HG03196 (cell line): ENCODE results near the gene ATAD2B.

Experiments used
- ATAC-seq: cut with Tn5 transposase; IDR thresholded peaks from one replicate; pipeline ENCODE4 v1.9.1; 2021; ENCODE audit not compliant: unreplicated experiment

The ATAD2B gene

DNA sequence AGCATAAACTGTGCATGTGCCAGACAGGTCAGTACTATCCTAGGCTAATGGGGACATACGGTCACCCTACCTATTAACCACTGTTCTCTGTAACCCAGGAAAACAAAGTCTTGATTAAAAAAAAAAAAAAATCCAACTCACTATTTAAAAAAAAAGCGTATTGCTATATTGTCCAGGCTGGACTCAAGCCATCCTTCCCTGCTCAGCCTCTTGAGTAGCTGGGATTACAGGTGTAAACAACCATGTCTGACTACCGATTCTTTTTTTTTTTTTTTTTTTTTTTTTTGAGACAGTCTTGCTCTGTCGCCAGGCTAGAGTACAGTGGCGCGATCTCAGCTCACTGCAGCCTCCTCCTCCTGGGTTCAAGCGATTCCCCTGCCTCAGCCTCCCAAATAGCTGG is 11.6 kb downstream of the ATAD2B start:
- ATAC-seq, result no peak

DNA sequence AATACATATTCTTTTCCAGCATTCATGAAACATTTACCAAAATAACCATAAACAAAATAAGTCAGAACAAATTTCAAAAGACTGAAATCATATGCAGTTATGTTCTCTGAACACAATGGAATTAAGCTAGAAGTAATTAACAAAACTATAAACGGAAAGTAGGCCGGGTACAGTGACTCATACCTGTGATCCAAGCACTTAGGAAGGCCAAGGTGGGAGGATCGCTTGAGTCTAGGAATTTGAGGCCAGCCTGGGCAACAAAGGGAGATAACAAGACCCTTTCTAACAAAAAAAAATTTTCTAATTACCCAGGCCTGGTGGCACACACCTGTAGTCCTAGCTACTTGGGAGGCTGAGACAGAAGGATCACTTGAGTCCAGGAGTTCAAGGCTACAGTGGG is 14.9 kb downstream of the ATAD2B start:
- no peak for ATAC-seq

DNA sequence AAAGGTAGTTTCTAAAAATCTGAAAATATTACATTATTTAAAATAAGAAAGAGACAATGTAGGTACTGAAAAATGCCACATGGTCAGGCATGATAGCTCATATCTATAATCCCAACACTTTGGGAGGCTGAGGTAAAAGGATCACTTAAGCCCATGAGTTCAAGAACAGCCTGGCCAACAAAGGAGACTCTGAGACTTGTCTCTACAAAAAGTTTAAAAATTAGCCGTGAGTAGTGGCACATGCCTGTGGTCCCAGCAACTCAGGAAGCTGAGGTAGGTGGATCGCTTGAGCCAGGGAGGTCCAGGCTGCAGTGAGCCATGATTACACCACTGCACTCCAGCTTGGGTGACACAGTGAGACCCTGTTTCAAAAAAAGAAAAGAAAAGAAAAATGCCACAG is 21.8 kb downstream of the ATAD2B start:
- no peak for ATAC-seq

DNA sequence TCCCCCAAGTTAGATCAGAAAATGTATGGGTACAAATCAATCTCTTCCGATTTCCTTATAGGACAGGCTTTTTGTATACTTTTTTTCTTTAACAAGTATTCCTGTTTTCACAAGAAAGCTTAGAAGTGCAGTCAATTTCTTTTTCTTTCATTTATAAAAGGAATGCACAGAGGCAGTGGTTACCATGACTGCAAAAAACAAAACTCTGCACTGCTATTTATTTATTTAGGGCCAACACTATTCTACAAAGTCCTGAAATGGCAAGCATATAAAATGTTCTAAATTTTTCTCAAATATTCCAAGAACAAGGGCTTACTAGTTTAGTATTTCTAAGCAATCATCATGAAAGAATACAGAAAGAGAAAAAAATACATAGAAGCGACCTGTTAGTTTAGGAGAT is 22.2 kb downstream of the ATAD2B start:
- no peak for ATAC-seq

DNA sequence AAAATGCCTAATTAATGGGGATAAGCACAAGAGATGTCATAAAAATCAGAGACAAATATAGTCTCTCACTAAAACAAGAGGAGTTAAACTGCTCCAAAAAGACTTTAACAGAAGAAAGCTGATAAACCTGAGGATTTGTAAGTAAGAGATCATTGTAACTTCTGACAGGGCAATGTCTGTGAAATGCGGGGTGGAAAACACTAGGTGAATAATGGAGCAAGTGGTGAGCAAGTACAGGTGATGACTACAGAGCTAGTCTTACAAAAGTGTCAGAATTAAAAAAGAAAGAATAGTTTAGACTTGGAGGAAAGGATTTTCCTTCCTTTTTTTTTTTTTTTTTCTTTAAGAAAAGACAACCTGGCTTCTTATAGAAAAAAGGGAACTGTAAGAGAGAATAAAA is 22.7 kb downstream of the ATAD2B start:
- no peak for ATAC-seq

DNA sequence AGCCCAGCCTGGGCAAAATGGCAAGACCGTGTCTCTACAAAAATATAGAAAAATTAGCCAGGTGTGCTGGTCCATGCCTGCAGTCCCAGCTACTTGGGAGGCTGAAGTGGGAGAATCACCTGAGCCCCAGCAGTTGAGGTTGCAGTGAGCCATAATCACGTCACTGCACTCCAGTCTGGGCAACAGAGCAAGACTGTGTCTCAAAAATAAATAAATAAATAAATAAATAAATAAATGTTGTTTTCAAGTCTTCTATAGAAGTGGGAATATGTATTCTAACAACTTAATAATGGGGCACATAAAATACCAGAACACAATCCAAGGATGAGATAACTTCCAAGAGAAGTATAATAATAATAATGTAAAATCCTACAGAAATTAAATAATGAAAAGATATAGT is 23.9 kb downstream of the ATAD2B start:
- ATAC-seq, result no peak

DNA sequence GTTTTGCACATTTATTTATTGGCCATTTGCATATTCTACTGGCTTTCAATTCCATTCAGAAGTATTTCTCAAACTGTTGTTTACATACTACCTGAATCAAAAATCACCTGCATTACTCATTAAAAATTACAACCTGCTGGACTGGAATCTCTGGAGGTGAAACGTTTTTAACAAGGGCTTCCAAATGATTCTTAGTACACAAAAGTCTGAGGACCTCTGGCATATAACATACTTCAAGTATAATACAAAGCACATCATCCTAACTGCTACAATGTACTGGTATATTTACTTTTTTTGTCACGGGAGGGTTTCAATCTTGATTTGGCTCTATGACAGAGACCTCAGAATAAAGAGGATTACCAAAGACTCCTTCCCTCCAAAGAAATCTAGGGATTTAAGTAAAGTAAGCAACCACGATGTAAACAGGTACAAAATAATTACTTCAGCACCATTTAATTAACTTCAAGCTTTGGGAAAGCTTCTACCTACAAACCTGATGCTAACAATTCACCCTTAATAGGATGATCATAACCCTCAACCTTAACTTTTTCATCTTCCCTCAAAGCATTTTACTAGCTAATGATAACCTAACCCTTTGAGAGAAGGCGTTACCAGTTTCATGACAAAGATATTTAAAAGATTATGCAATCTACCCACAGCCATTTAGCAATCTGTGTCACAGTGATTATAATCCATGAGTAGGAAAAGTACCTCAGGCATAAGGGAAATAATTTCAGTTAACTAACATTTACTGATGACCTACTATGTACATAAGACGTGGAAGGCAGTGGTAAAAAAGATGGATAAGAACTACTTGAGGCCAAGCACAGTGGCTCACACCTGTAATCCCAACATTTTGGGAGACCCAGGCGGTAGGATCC is 24.7 kb downstream of the ATAD2B start:
- ATAC-seq, result no peak

DNA sequence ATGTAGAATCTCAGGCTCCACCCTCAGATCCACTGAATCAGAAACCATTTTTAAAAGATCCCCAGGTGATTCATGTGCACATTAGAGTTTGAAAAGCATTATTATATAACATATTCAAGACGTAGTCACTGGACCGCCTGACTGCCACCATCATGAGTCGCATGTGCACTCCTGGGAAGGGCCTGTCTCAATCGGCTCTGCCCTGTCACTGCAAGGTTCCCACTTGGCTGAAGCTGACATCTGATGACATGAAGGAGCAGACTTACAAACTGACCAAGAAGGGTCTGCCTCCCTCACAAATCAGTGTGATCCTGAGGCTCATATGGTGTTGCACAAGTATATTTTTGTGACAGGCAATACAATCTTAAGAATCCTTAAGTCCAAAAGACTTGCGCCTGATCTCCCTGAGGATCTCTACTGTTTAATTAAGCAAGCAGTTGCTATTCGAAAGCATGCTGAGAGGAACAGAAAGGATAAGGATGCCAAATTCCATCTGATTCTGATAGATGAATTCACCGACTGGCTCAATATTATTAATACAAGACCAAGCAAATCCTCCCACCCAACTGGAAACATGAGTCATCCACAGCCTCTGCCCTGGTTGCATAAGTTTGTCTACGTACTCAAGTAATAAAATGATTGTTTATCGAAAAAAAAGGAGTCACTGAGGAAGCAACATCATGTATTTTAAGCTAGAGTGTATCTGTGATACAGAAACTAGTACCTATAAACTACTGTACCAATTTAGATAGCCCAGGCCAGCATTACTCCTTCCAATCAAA is 26.2 kb downstream of the ATAD2B start:
- ATAC-seq, result no peak

DNA sequence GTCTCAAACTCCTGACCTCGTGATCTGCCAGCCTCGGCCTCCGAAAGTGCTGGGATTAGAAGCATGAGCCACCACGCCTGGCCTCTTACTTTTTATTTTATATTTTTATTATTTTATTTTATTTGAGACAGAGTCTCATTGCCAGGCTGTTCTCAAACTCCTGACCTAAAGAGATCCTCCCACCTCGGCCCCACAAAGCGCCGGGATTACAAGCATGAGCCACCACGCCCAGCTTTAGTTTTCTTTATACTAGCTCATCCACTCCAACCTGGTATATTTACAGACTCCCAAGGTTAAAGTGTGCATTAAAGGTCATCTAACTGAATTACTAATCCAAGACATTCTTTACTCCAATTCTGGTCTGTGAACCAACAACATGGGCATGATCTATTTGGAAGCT is 26.8 kb downstream of the ATAD2B start:
- no peak for ATAC-seq

DNA sequence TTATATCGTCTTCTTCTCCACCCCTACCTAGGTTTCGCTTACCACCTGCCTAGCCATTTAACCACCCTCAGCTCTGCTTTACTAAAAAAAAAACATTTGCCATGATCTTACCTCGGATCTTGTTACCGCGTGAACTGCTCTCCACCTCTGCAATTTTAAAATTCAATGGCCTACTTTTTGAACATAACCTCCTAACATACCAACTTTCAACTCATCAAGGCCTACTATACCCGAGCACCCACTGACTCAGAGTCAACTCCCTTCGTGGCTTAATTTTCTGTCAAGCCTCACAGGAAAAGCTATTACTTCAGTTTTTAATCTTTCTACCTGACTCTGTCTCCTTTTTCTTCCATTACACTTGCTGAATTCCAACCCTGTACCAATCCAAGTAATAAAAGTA is 55.7 kb downstream of the ATAD2B start:
- no peak for ATAC-seq

DNA sequence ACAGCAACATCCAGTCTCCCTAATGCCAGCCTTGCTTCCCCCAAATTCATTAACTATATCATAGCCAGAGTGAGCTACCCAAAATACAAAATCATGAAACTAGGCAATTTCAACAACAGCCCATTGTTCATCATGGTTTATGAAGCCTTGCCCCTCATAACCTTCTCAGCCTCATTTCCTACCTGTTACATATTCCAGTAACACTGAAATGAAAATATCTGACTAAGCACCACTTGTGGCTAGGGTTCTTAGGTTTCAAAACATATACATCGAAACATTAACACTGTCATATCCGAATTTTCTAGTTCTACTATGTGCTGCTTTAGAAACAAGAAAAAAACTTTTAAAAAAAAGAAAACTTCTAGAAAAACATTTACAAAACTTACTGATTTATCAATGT is 59.5 kb downstream of the ATAD2B start:
- no peak for ATAC-seq

DNA sequence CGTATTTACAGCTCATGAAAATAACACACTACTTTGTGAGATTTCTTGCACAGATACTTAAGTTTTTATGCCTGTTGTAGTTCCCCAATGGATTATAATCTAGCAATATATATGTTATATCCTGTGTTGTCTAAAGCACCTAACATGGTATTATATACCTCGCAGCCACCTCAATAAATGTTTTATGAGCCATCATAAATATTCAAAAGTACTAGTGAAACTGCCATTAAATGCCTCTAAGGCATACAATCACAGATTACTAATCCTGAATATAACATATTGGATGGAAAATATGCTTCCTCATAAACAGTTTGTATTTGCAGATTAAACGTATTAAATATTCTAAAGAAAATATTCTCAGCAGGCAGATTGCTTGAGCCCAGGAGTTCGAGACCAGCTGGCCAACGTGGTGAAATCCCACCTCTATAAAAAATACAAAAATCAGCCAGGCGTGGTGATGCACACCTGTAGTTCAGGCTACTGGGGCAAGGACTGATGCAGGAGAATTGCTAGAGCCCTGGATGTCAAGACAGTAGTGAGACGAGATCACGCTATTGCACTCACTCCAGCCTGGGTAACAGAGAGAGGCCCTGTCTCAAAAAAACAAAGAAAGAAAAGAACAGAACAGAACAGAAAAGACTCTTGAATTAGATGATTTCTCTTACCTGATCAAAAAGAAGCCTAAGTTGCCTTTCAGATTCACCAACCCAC is 64.1 kb downstream of the ATAD2B start:
- no peak for ATAC-seq

DNA sequence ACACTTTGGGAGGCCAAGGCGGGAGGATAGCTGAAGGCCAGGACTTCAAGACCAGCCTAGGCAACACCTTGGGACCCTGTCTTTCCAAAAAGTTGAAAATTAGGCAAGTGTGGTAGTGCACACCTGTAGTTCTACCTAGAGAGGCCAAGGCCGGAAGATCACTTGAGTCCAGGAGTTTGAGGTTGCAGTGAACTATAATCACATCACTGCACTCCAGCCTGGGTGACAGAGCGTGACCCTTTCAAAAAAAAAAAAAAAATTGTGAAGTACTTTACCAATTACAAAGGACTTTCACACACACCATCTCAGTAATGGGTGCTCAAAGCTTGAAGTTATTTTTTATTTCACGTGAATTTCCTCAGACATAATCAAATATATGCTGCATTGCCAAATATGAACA is 65.0 kb downstream of the ATAD2B start:
- ATAC-seq, result no peak

DNA sequence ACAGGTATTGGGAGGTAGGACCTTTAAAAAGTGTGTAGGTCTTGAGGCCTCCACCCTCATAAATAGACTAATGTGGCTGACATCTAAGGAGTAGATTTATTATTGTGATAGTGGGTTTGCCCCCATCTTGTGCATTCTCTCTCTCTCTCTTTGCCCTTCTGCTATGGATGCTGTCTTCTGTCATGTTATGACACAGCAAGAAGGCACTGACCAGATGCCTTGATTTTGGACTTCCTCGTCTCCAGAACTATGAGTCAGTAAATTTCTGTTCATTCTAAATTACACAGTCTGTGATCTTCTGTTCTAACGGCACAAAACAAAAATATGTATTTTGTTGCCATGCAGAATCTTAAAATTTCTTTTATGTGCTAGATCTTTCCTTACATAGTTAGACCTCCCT is 66.9 kb downstream of the ATAD2B start:
- ATAC-seq, result no peak

DNA sequence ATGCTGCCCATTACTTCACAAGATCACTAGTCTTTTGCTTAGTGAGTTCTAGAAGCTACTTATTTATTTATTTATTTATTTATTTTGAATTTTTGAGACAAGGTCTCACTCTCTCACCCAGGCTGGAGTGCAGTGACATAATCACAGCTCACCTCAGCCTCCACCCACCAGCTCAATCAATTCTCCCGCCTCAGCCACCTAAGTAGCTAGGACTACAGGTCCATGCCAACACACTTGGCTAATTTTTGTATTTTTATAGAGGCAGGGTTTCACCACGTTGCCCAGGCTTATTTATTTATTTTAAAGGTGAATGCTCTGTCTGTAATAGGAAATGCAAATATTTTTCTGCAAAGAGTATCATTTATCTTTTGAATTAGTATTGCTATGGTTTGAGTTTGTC is 67.7 kb downstream of the ATAD2B start:
- ATAC-seq, result no peak

DNA sequence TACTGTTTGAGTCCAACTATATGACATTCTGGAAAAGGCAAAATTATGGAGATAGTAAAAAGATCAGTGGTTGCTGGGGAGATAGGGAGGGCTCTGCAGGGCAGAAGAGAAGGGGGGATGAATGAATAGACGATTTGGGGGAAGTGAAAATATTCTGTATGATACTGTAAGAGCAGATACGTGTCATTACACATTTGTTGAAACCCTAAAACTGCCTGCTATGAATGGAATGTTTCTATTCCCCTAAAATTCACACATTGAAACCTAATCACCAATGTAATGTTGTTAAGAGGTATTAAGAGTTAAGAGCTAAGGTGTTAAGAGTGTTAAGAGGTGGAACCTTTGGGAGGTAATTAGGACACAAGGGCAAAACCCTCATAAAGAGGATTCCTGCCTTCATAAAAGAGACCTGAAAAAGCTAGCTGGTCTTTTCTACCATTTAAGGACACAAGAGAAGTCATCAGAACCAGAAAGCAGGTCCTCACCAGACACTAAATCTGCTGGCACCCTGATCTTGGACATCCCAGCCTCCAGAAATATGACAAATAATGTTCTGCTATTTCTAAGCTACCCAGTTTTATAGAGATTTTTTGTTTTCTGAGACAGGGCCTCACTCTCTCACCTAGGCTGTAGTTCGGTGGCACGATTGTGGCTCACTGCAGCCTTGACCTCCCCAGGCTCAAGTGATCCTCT is 76.2 kb downstream of the ATAD2B start:
- no peak for ATAC-seq

DNA sequence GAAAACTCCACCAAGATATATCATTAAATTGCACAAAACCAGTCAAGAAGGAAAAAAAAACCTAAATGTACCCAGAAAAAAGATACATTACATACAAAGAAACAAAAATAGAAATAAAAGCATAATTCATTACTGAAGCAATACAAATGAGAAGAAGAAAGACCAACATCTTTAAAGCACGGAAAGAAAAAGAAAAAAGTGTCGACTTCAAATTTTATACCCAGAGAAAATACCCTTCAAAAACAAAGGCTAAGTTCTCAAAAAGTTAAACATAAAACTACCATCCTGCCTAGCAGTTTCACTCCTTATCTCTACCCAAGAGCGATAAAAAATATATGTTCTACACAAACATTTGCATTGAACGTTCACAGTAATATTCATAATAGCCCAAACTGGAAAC is 82.0 kb downstream of the ATAD2B start:
- ATAC-seq, result no peak

DNA sequence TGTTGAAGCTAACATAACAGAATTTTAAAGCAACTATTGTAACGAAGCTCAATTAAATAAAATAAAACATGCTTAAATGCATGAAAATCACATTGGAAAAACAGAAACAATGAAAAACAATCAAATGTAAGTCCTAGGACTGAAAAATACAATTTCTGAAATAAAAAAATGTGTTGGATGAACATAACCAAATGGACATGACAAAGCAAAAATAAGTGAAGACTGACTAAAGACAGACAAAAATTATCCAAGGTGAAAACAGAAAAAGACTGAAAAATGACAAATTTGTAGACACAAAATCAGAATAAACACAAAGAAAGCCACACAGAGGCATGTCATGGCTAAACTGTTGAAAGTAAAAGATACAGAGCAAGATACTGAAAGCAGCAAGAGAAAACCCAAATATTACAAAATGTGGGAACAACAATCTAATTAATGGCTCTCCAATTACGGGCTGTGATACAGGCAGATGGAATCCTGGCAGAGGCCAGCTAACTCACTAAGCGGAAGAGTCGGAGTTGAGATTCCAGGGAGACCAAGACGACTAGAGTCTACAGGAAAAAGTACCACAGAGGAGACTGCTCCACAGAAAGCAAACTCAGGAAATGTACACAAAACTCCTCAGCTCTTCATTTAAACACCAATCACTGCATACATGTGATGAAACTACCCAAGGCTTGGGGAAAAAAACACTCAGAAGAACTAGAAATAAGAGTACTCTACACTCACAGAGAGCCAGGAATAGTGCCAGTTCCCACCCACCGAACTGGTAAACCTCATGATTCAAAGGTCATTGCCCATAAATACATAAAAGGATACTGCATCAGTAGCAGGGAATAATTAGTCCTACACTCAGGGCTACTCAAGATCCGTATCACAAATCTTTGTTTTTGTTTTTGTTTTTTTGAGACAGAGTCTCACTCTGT is 83.6 kb downstream of the ATAD2B start:
- ATAC-seq, result no peak

DNA sequence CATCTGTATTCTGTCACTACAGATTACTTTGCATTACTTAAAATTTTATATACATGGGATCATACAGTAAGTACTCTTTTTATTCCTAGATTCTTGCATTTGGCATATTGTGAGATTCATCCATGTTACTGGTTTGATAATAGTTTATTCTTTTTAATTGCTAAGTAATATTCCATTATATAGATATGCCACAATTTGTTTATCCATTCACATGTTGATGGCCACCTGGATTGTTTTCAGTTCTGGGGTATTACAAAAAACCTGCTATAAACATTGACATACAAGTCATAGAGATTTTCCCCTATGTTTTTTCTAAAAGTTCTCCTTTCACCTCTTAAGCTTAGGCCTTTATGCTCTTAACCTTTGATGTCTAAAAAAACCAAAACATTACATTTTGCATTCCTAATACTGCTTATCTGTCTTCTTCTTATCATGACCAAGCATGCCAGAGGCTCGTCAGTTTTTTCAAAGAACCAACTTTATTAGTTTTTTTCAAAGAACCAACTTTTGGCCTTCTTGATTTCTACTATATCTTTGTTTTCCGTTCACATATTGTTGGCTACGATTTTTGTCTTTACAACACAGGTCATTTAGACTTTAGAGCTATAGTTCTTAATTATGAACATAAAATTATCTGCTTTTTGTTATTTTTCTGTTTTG is 86.9 kb downstream of the ATAD2B start:
- no peak for ATAC-seq

DNA sequence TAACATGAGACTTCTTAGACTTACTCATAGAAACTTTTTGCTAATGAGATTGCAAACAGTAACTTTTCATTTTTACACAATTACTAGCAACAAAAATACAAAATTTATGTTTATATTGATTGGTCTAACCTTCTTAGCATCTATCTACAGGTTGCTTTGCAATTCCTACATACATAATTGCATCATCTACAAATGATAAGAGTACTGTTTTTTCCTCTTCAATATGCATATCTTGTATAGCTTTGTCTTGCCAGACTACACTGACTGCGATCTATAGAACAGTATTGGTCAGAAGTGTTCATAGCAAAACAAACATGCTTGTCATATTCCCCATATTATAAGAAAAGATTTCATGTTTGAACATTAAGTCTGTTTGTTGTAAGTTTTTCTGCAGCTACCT is 87.9 kb downstream of the ATAD2B start:
- no peak for ATAC-seq
